Measurements from ENCODE around the gene SYT7.

DNA sequence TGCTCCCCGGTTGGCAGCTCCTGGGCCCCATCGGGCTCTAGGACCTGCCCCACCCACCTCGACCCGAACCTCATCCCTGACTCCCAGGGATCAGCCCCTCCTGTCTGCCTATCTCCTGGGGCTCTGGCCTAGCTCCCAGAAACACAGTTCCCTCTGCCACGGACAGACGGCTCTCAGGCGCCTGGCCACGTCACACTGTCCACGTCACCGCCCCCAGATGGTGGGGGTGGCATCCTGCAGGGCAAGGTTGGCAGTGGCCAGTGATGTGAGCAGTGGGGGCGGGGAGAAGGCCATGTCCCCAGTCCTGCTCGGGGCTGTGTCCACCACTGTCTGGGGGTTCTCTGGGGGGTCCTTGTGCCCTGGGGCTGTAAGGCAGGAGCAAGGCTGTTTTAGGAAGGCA lies 29.2 kb downstream of the SYT7 start:
- TF ChIP-seq CTCF (IDR thresholded peaks at IDR 0.05): no peak
- TF ChIP-seq POLR2A (IDR thresholded peaks at IDR 0.05): no peak
